ENCODE data around the gene STMN1. TPM values are rescaled to one million over a fixed set of nuclear protein-coding genes. Genes with fewer than 3 reads are reported as not detected.

STMN1 gene
- total and polyA plus RNA-seq, 10 of the 15 experiments (the other 5 are each of a cell fraction or from before 2014, with no cell fraction given) = 220 to 1,272 (median 603) TPM

- TF ChIP-seq HSF1 (IDR thresholded peaks at IDR 0.05; ENCODE audit: low read depth, low read length) = no peak
- no peak for TF ChIP-seq GABPA (IDR thresholded peaks at IDR 0.05; ENCODE audit: low read depth)
- peak; percentile 40 for TF ChIP-seq SIX5 (IDR thresholded peaks at IDR 0.05; ENCODE audit: low read depth, low read length, severe bottlenecking)
- TF ChIP-seq DPF2 (IDR thresholded peaks at IDR 0.05) = no peak
- peak; percentile 89 for TF ChIP-seq RAD21 (IDR thresholded peaks at IDR 0.05; ENCODE audit: insufficient read depth, low read depth, low read length)
- TF ChIP-seq MEF2A (IDR thresholded peaks at IDR 0.05; ENCODE audit: insufficient read depth, low read depth, low read length) = no peak
- no peak for TF ChIP-seq ETV6 (conservative IDR thresholded peaks at IDR 0.05 in 1 of 2, IDR thresholded peaks at IDR 0.05 in 1 of 2; ENCODE audit: borderline replicate concordance in 1 of 2, low read depth in 1 of 2)
- no peak for TF ChIP-seq MAX (IDR thresholded peaks at IDR 0.05; ENCODE audit: low read depth, low read length)
- TF ChIP-seq SMARCA5 (IDR thresholded peaks at IDR 0.05) = no peak
- TF ChIP-seq, protein P1, sequence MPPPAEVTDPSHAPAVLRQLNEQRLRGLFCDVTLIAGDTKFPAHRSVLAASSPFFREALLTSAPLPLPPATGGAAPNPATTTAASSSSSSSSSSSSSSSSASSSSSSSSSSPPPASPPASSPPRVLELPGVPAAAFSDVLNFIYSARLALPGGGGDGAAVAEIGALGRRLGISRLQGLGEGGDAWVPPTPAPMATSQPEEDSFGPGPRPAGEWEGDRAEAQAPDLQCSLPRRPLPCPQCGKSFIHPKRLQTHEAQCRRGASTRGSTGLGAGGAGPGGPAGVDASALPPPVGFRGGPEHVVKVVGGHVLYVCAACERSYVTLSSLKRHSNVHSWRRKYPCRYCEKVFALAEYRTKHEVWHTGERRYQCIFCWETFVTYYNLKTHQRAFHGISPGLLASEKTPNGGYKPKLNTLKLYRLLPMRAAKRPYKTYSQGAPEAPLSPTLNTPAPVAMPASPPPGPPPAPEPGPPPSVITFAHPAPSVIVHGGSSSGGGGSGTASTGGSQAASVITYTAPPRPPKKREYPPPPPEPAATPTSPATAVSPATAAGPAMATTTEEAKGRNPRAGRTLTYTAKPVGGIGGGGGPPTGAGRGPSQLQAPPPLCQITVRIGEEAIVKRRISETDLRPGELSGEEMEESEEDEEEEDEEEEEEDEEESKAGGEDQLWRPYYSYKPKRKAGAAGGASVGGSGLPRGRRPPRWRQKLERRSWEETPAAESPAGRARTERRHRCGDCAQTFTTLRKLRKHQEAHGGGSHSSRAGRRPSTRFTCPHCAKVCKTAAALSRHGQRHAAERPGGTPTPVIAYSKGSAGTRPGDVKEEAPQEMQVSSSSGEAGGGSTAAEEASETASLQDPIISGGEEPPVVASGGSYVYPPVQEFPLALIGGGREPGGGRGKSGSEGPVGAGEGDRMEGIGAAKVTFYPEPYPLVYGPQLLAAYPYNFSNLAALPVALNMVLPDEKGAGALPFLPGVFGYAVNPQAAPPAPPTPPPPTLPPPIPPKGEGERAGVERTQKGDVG (CRISPR knock-in tag; IDR thresholded peaks at IDR 0.05) = no peak
- TF ChIP-seq RAD51 (IDR thresholded peaks at IDR 0.05) = no peak
- TF ChIP-seq RFX5 (IDR thresholded peaks at IDR 0.05; ENCODE audit: low read depth, low read length) = no peak
- peak; percentile 53 for TF ChIP-seq SP1 (IDR thresholded peaks at IDR 0.05; ENCODE audit: low read depth, low read length)
- no peak for TF ChIP-seq RELA (IDR thresholded peaks at IDR 0.05; ENCODE audit: borderline replicate concordance, partially characterized antibody)
- TF ChIP-seq SPI1 (IDR thresholded peaks at IDR 0.05; ENCODE audit: borderline replicate concordance, insufficient read depth, low read depth, low read length) = peak; percentile 29; the same call in 1 of the 2 replicates
- no peak for TF ChIP-seq IKZF1 (conservative IDR thresholded peaks at IDR 0.05)
- TF ChIP-seq ASH2L (IDR thresholded peaks at IDR 0.05; ENCODE audit: borderline replicate concordance, low read depth) = no peak
- TF ChIP-seq POLR2AphosphoS5 (IDR thresholded peaks at IDR 0.05; ENCODE audit: low read length) = no peak
- no peak for TF ChIP-seq E2F4 (IDR thresholded peaks at IDR 0.05; ENCODE audit: low read depth, low read length)
- peak; percentile 80 for TF ChIP-seq YY1 (IDR thresholded peaks at IDR 0.05; ENCODE audit: low read depth, low read length)
- TF ChIP-seq MEF2B (IDR thresholded peaks at IDR 0.05; ENCODE audit: partially characterized antibody, poor library complexity, severe bottlenecking) = no peak
- TF ChIP-seq, protein P2, sequence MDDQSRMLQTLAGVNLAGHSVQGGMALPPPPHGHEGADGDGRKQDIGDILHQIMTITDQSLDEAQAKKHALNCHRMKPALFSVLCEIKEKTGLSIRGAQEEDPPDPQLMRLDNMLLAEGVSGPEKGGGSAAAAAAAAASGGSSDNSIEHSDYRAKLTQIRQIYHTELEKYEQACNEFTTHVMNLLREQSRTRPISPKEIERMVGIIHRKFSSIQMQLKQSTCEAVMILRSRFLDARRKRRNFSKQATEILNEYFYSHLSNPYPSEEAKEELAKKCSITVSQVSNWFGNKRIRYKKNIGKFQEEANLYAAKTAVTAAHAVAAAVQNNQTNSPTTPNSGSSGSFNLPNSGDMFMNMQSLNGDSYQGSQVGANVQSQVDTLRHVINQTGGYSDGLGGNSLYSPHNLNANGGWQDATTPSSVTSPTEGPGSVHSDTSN (IDR thresholded peaks at IDR 0.05; ENCODE audit: insufficient replicate concordance, low read depth, low read length) = no peak
- no peak for TF ChIP-seq JUNB (IDR thresholded peaks at IDR 0.05)
- TF ChIP-seq SMAD1 (IDR thresholded peaks at IDR 0.05; ENCODE audit: low read depth, partially characterized antibody) = no peak
Measured at GRCh38 chr1:25895365-25895990, 10.7 kb downstream of the STMN1 start (continued).
